HEK293T (cell line): ENCODE data around the gene LGALS1.

Experiments used
- CTCF ChIA-PET: fragments of 350-600 bp; formaldehyde crosslinking; extraction: SDS; loops from one replicate; lab custom pipeline; 2021; ENCODE audit warnings: antibody characterized with exemption, inconsistent platforms; lab: Yijun Ruan, JAX
- POLR2A ChIA-PET: fragments of 350-600 bp; formaldehyde crosslinking; extraction: SDS; loops from one replicate; lab custom pipeline; 2020; ENCODE audit warnings: antibody characterized with exemption, inconsistent platforms; lab: Yijun Ruan, JAX
- DNase-seq: peaks from one replicate; pipeline ENCODE4 v3.0.0; 2012; ENCODE audit warnings: mixed read lengths; ENCODE audit errors: extremely low spot score
- ARNT ChIP-seq: fragments of 450-650 bp; IDR thresholded peaks from 2 replicates; pipeline ENCODE4 v1.6.1; 2017; ENCODE audit warnings: mild to moderate bottlenecking
- BHLHE40 ChIP-seq: fragments of 450-650 bp; IDR thresholded peaks from 2 replicates; pipeline ENCODE4 v1.6.1; 2016; ENCODE audit warnings: mild to moderate bottlenecking, moderate library complexity, borderline replicate concordance
- CTBP1 ChIP-seq: fragments of 450-650 bp; IDR thresholded peaks from 2 replicates; pipeline ENCODE4 v1.6.1; 2016; ENCODE audit warnings: borderline replicate concordance
- ELF4 ChIP-seq: fragments of 450-650 bp; IDR thresholded peaks from 2 replicates; pipeline ENCODE4 v1.6.1; 2017; ENCODE audit warnings: antibody characterized with exemption
- FOXA1 ChIP-seq: fragments of 450-650 bp; IDR thresholded peaks from 2 replicates; pipeline ENCODE4 v1.6.1; 2016; ENCODE audit warnings: mild to moderate bottlenecking
- FOXK2 ChIP-seq: fragments of 450-650 bp; IDR thresholded peaks from 2 replicates; pipeline ENCODE4 v1.6.1; 2016; ENCODE audit warnings: mild to moderate bottlenecking
- FOXM1 ChIP-seq: fragments of 450-650 bp; IDR thresholded peaks from 2 replicates; pipeline ENCODE4 v1.6.1; 2017; ENCODE audit warnings: mild to moderate bottlenecking, borderline replicate concordance
- HDGF ChIP-seq: fragments of 450-650 bp; IDR thresholded peaks from 2 replicates; pipeline ENCODE4 v1.6.1; 2017; ENCODE audit warnings: antibody characterized with exemption, borderline replicate concordance
- L3MBTL2 ChIP-seq: fragments of 450-650 bp; conservative IDR thresholded peaks from 2 replicates; pipeline ENCODE4 v1.6.1; 2016; ENCODE audit warnings: mild to moderate bottlenecking
- LEF1 ChIP-seq: fragments of 450-650 bp; IDR thresholded peaks from 2 replicates; pipeline ENCODE4 v1.6.1; 2017; ENCODE audit warnings: mild to moderate bottlenecking, borderline replicate concordance
- NFRKB ChIP-seq: fragments of 450-650 bp; IDR thresholded peaks from 2 replicates; pipeline ENCODE4 v1.6.1; 2016; ENCODE audit warnings: mild to moderate bottlenecking, moderate library complexity
- SP1 ChIP-seq: fragments of 450-650 bp; IDR thresholded peaks from 2 replicates; pipeline ENCODE4 v1.6.1; 2017
- SUZ12 ChIP-seq: fragments of 450-650 bp; IDR thresholded peaks from 2 replicates; pipeline ENCODE4 v1.6.1; 2016; ENCODE audit warnings: mild to moderate bottlenecking
- TARDBP ChIP-seq: fragments of 450-650 bp; IDR thresholded peaks from 2 replicates; pipeline ENCODE4 v1.6.1; 2016
- ZNF384 ChIP-seq: fragments of 450-650 bp; IDR thresholded peaks from 2 replicates; pipeline ENCODE4 v1.6.1; 2016
- TF ChIP-seq, protein P1 (sequence below): fragments of 450-650 bp; IDR thresholded peaks from 2 replicates; pipeline ENCODE4 v1.6.1; 2016

LGALS1 gene

DNA sequence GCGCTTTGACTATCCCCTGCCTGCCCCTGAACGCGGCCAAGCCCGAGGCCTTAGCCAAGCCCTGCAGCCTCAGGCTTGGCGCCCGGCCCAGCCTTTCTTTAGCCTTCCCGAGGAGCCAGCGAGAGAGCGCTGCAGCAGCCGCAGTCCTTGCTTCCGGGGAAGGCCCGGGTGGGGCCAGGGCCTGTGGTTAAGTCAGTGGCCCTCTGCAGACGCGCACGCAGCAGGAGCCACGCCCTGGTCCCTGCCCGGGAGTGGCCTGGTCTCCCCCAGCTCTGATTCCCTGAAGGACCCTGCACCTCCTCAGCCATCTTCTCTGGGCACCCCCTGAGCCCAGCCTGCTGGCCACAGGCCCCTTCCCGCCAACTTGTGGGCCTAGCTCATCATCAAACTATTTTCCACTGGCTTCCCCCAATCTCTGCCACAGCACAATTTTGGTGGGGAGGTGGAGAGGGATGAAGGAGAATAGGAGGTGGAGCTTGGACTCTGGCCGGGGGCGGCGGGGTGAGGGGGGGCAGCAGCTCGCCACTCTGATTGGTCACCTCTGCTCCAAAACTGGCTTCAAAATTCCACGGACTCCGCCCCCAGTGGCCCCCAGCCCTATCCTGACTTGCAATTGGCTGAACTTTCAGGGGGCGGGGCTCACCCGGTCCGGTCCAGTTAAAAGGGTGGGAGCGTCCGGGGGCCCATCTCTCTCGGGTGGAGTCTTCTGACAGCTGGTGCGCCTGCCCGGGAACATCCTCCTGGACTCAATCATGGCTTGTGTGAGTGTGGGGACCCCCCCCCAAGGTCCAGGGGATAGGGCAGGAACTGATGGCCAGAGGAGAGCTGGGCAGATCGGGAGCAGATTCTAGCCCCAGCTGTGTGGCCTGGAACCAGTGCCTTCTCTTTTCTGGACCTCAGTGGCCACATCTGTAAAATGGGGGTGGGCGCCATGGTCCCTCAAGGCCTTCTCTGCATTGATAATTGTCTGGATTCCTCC is at the start of gene LGALS1:
Gene LGALS1, plus strand, starts transcription at position 686 of the 979 bp plus-strand sequence. Its CDS starts 67 bp downstream, at position 753.
- CTCF ChIA-PET, result interaction anchor here (0.8 to 1.9 kb wide), 4 partner anchors 17 to 143 kb away, joined by 3 to 11 read pairs (median 4); no protein-coding TSS in a partner anchor
- TF ChIP-seq FOXM1 (peak; percentile 77; the same call in 1 of the 2 replicates), L3MBTL2 (peak; percentile 31; the same call in 1 of the 2 replicates), HDGF (peak; percentile 97; the same call in 1 of the 2 replicates), ARNT (no peak)
- TF ChIP-seq, protein P1, sequence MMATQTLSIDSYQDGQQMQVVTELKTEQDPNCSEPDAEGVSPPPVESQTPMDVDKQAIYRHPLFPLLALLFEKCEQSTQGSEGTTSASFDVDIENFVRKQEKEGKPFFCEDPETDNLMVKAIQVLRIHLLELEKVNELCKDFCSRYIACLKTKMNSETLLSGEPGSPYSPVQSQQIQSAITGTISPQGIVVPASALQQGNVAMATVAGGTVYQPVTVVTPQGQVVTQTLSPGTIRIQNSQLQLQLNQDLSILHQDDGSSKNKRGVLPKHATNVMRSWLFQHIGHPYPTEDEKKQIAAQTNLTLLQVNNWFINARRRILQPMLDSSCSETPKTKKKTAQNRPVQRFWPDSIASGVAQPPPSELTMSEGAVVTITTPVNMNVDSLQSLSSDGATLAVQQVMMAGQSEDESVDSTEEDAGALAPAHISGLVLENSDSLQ, result no peak
- POLR2A ChIA-PET, result interaction anchor here (0.6 to 8.9 kb wide), 5 partner anchors 9 to 67 kb away, joined by 3 to 105 read pairs (median 4); partner anchors contain the start of genes NOL12 and PDXP
- peak; percentile 74 for DNase-seq

DNA sequence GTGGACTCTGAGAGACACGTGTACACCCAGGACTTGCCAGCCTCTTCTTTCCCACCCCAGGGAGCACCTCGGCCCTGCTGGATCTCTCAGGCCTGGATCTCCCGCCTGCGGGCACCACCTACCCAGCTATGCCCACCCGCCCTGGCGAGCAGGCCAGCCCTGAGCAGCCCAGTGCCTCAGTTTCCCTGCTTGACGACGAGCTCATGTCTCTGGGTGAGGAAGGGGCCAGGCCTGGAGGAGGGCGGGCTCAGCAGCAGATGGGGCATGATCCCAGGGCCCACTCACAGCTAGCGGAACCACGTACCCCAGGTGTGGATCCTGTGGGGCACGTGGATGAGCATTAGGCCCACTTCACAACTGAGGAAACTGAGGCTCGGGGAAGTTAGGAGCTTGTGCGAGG is 49.7 kb upstream of the LGALS1 start:
- TF ChIP-seq ARNT (no peak), HDGF (no peak), FOXM1 (no peak)
- no peak for DNase-seq
- POLR2A ChIA-PET, result interaction anchor here (0.9 kb wide), 1 partner anchor 16 kb away, joined by 3 read pairs; no protein-coding TSS in a partner anchor
- CTCF ChIA-PET, result interaction anchor here (1.2 to 1.6 kb wide), 3 partner anchors 12 to 18 kb away, joined by 3 to 5 read pairs (median 3); no protein-coding TSS in a partner anchor

DNA sequence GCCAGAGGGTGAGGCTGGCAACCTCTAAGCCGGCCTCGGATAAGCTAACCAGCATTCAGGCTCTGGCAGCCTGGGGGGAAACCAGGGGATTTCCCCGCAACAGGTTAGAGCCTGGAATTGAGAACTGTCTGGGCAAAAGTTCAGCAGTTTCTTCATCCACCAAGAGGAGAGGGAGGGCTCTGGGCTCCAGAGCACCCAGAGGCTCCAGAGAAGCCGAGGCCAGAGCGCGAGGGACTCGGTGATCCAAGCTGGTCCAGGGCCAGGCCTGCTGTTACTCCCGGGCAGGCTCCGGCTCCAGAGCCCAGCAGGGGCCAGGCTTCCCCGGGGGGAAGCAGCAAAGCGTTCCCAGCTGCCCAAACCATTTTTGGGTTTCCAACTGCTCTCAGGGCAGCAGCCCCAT is 49.3 kb upstream of the LGALS1 start:
- ChIA-PET POLR2A (interaction anchor here (1.5 kb wide), 1 partner anchor 18 kb away, joined by 4 read pairs; no protein-coding TSS in a partner anchor), CTCF (interaction anchor here (1.2 to 1.6 kb wide), 3 partner anchors 11 to 17 kb away, joined by 3 to 5 read pairs (median 3); no protein-coding TSS in a partner anchor)
- no peak for DNase-seq
- TF ChIP-seq NFRKB (no peak), CTBP1 (no peak), ELF4 (no peak), ARNT (no peak), L3MBTL2 (no peak), FOXA1 (no peak), HDGF (no peak), BHLHE40 (no peak), ZNF384 (no peak), FOXM1 (no peak), LEF1 (no peak), FOXK2 (no peak), SUZ12 (no peak), SP1 (no peak)
- TF ChIP-seq, protein P1, result no peak

DNA sequence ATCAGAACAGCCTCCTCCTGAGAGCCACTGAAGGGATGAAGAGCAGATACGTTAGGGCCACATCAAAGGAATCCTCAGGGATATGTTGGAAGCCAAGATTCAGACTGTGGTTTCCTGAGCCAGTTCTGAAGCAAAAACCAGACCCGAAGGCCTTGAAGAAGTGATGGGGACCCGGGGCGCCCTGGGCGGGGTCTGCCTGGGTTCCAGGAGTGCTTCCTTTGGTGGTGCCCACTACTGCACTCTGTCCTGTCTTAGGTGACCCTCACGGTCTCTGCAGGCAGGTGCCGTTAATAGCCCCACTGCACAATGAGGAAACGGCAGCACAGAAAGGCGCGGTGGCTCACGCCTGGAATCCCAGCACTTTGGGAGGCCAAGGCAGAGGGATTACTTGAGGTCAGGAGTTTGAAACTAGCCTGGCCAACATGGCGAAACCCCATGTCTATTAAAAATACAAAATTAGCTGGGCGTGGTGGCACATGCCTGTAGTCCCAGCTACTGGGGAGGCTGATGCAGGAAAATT is 48.8 kb upstream of the LGALS1 start:
- ChIA-PET CTCF (interaction anchor here (0.8 to 1.6 kb wide), 4 partner anchors 11 to 55 kb away, joined by 3 to 5 read pairs (median 3); no protein-coding TSS in a partner anchor), POLR2A (interaction anchor here (1.5 kb wide), 1 partner anchor 19 kb away, joined by 4 read pairs; no protein-coding TSS in a partner anchor)
- no peak for DNase-seq

DNA sequence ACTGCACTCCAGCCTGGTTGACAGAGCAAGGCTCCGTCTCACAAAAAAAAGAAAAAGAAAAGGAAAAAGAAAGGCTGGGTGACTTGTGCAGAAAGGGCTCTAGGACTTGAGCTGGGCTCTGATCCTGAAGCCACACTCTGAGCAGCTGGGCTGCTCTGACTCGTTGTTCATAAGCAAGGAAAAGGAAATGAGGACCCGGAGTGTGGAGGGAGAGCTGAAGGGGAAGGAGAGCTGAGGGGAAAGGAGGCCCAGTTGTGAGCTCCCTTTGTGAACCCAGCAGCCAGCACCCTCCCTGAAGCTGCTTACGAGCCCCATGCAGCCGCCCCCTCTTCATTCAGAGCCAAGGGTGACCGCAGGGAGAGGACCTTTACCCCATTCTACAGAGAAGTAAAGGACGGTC is 48.3 kb upstream of the LGALS1 start:
- ChIA-PET POLR2A (interaction anchor here (0.5 to 1.5 kb wide), 2 partner anchors 19 to 31 kb away, joined by 3 to 4 read pairs; partner anchors contain the start of gene PDXP), CTCF (interaction anchor here (0.6 to 1.3 kb wide), 4 partner anchors 15 to 547 kb away, joined by 3 to 5 read pairs (median 3); no protein-coding TSS in a partner anchor)
- no peak for TF ChIP-seq BHLHE40
- TF ChIP-seq L3MBTL2, result no peak
- no peak for TF ChIP-seq FOXA1
- no peak for TF ChIP-seq ZNF384
- TF ChIP-seq CTBP1, result no peak
- TF ChIP-seq NFRKB, result no peak
- no peak for TF ChIP-seq SP1
- TF ChIP-seq ELF4, result no peak
- TF ChIP-seq, protein P1, result no peak
- no peak for TF ChIP-seq TARDBP
- TF ChIP-seq FOXK2, result no peak
- no peak for DNase-seq

More for the DNA sequence above, 48.8 kb upstream of the LGALS1 start:
- TF ChIP-seq, protein P1, result no peak
- TF ChIP-seq NFRKB, result no peak
- TF ChIP-seq CTBP1, result no peak
- no peak for TF ChIP-seq SP1
- no peak for TF ChIP-seq L3MBTL2
- TF ChIP-seq FOXM1, result no peak
- TF ChIP-seq FOXA1, result no peak
- no peak for TF ChIP-seq ELF4
- no peak for TF ChIP-seq HDGF
- TF ChIP-seq FOXK2, result no peak
- TF ChIP-seq ZNF384, result no peak
- TF ChIP-seq TARDBP, result no peak
- no peak for TF ChIP-seq ARNT
- TF ChIP-seq BHLHE40, result no peak
- TF ChIP-seq SUZ12, result no peak
- TF ChIP-seq LEF1, result no peak
